ENCODE measurements around the gene CPVL.

The CPVL gene

DNA sequence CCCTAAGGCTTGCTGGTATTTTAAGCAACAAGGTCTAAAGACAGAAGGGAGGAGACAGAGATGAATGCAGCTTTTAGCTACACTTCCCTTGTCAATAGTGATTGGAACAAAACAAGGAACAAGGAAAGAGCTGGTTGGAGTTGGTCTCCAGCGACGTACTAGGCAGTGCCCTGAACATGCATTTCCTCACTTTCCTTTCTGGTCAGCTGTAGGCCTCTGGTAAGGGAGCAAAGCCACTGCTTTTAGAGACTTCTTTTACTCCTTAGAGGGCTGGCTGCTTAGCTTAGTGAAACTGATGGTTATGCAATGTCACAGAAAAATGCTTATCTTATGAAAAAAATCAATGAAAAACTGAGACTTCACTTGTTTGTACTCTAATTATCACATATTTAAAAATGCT lies 112.8 kb downstream of the CPVL start:
- H3K27ac ChIP-seq: no peak overlapping the region
- no peak for TF ChIP-seq ZFX (IDR thresholded peaks at IDR 0.05)
- TF ChIP-seq, protein P1, sequence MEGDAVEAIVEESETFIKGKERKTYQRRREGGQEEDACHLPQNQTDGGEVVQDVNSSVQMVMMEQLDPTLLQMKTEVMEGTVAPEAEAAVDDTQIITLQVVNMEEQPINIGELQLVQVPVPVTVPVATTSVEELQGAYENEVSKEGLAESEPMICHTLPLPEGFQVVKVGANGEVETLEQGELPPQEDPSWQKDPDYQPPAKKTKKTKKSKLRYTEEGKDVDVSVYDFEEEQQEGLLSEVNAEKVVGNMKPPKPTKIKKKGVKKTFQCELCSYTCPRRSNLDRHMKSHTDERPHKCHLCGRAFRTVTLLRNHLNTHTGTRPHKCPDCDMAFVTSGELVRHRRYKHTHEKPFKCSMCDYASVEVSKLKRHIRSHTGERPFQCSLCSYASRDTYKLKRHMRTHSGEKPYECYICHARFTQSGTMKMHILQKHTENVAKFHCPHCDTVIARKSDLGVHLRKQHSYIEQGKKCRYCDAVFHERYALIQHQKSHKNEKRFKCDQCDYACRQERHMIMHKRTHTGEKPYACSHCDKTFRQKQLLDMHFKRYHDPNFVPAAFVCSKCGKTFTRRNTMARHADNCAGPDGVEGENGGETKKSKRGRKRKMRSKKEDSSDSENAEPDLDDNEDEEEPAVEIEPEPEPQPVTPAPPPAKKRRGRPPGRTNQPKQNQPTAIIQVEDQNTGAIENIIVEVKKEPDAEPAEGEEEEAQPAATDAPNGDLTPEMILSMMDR (conservative IDR thresholded peaks at IDR 0.05): no peak

DNA sequence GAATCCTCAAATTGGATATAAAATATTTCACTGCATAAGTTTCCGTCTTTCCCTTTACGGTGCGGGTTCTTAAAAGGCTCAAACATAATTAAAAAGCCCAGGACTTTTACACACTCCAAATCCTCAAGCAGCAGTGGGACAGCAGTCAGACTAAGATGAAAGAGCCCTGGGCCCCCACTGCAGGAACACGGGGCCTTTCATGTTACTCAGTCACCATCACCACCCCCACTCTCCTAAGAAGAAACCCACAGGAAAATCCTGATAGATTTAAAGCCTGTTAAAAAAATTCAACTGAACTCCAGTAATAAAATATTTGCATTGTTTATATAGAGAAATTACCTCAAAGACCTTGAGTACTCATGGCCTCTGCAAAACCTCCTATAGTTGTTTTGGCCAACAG lies 114.2 kb downstream of the CPVL start:
- no peak overlapping the region for H3K27ac ChIP-seq
- TF ChIP-seq, protein P1 (conservative IDR thresholded peaks at IDR 0.05): no peak
- TF ChIP-seq ZFX (IDR thresholded peaks at IDR 0.05): no peak

DNA sequence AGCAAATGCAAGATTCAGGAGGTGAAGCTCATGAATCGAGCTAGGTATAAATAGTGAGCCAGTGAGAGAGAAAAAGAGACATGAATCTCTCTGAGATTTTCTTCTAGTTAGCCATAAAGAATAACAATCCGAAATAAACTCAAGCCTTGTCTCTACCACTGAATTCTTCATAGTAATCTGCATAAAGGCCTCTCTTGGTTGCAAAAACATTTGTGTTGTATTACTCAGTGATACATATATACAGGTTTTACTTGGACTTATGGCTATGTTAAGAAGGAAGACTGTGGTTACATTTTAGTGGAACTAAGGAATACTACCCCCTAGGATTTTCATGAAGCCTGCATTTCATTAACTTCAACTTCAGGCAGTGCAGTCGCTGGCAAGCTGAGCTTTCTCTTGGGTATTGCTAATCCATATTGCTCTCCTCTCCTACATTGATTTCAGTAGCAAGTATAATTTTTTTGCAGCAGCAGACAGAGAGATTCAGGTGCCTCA lies 115.5 kb downstream of the CPVL start:
- no peak overlapping the region for H3K27ac ChIP-seq

DNA sequence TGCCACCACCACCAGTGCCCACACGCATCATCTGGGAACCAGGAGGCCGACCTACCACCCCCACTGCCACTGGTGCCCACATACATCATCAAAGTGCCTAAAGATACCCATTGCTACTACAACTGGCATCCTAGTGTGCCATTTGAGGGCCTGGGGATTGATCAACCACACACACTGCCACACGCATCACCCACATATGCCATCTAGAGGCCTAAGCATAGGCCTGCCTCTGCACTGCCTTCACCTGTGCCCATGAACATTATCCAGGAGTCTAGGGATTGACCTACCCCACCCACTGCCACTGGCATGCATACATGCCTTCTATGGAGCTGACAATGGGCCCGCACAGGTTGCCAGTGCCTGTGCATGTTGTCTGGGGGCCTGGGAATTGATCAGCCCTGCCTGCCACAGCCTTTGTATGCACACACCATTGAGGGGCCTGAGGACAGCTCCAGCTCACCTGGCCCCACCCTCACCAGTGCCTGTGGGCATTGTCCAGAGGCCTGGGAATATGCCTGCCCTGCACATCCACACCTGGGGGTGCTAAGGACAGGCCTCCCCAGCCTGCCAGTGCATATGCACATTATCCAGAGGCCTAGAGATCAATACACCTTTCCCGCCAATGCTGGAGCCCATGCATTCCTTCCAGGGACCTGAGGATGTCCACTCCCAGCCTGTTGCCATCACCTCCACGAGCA lies 123.9 kb downstream of the CPVL start:
- no peak overlapping the region for H3K27ac ChIP-seq
- TF ChIP-seq, protein P1 (conservative IDR thresholded peaks at IDR 0.05): no peak
- TF ChIP-seq ZFX (IDR thresholded peaks at IDR 0.05): no peak

More for the DNA sequence above, 115.5 kb downstream of the CPVL start:
- TF ChIP-seq, protein P1 (conservative IDR thresholded peaks at IDR 0.05): no peak
- TF ChIP-seq ZFX (IDR thresholded peaks at IDR 0.05): no peak

DNA sequence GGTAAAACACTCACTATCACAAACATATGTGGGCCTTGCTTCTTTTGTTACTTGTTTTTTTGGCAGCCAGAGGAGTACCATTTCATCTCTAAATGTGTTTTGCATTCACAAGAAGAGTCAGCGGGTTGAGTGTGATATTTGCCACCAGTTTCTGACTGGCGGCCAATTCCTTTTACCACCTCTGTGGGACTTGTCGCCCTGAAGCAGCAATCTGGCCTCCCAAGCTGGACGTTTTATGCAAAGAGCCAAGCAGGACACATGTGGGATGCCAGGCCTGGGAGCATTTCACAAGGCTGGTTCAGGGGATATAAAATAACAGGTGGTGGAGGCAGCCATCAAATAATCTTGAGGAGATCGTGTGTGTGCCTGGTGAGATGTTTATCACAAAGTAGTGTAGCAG lies 126.4 kb downstream of the CPVL start:
- no peak for TF ChIP-seq ZFX (IDR thresholded peaks at IDR 0.05)
- TF ChIP-seq, protein P1 (conservative IDR thresholded peaks at IDR 0.05): no peak
- H3K27ac ChIP-seq: no peak overlapping the region

DNA sequence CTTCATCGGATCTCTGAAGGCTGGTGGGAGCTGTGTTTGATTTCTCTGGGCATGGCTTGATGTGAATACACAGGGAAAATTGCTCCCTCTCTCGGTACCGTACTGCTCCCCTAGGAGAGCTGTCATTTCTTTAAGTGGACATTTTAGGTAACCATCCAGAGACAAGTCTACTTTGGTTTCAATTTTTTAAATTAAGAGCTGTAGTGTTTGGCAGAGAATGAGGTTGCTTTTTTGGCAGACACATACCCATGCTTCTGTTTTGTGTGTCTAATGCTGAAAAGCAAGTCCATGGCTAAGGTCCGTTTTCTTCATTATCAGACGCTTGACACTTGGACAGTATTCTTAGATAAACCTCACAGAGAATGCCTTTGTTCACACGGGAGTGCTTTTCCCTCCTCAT lies 127.0 kb downstream of the CPVL start:
- no peak overlapping the region for H3K27ac ChIP-seq
- TF ChIP-seq ZFX (IDR thresholded peaks at IDR 0.05): no peak
- TF ChIP-seq, protein P1 (conservative IDR thresholded peaks at IDR 0.05): no peak

DNA sequence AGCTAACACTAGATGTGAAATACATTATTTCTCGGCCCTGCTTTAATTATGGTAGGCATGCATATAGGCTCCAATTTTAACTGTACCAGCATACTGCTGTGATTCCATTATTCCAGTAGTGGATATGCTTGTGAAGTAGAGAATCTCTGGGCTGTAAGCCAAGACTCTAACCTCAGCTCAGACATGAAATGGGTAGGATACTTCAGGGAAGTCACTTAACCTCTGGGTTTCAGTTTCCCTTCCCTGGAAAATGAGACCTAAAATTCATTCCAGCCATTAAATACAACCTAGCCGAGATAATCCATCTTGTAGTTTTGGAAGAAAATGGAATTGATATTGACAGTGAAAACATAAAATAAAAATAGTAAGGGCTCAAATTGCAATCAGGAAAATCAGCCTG lies 128.6 kb downstream of the CPVL start:
- H3K27ac ChIP-seq: no peak overlapping the region
- TF ChIP-seq ZFX (IDR thresholded peaks at IDR 0.05): no peak
- TF ChIP-seq, protein P1 (conservative IDR thresholded peaks at IDR 0.05): no peak

Data from C4-2B (cell line).